Hematopoietic multipotent progenitor cell treated with erythropoietin and hydrocortisone succinate and interleukin-3 and kit ligand, for 6 days (in vitro differentiated cells): ENCODE results near the gene STIL.
A peak's percentile ranks its signal among the peaks of the same experiment; 100 is the strongest.
"Not testable (repeated sequence)": the region's sequence is repeated elsewhere in the genome, so short reads cannot be mapped to it uniquely, and the experiment has no call there.

Source experiments
- DNase-seq: peaks from one replicate; pipeline ENCODE4 v3.0.0-alpha.2; 2015

Gene STIL

GRCh38 chr1:47317841-47318240 lies 3.9 kb upstream of the STIL start:
- no peak for DNase-seq

- DNase-seq = no peak
Observed at GRCh38 chr1:47309427-47309826, 4.5 kb downstream of the STIL start.

GRCh38 chr1:47302472-47302871 lies 11.5 kb downstream of the STIL start:
- DNase-seq = no peak

- no peak for DNase-seq
Observed at GRCh38 chr1:47298025-47298699, 15.8 kb downstream of the STIL start.

- DNase-seq = no peak
Observed at GRCh38 chr1:47295579-47295978, 18.4 kb downstream of the STIL start.

- not testable (repeated sequence) for DNase-seq
Observed at GRCh38 chr1:47294863-47295262, 19.1 kb downstream of the STIL start.

GRCh38 chr1:47288116-47288515 lies 25.8 kb downstream of the STIL start:
- DNase-seq = peak; percentile 11

GRCh38 chr1:47280142-47280541 lies 33.8 kb downstream of the STIL start:
- DNase-seq = peak; percentile 10

GRCh38 chr1:47276850-47277249 lies 37.1 kb downstream of the STIL start:
- no peak for DNase-seq

GRCh38 chr1:47275811-47276210 lies 38.1 kb downstream of the STIL start:
- not testable (repeated sequence) for DNase-seq

- not testable (repeated sequence) for DNase-seq
Observed at GRCh38 chr1:47265529-47265928, 48.4 kb downstream of the STIL start.

- DNase-seq = peak; percentile 90
Observed at GRCh38 chr1:47262787-47263413, 51.0 kb downstream of the STIL start.

- peak; percentile 63 for DNase-seq
Observed at GRCh38 chr1:47257224-47257623, 56.7 kb downstream of the STIL start.

GRCh38 chr1:47252795-47253194 lies 61.2 kb downstream of the STIL start:
- no peak for DNase-seq

- no peak for DNase-seq
Observed at GRCh38 chr1:47252369-47252768, 61.6 kb downstream of the STIL start.

- DNase-seq = no peak
Observed at GRCh38 chr1:47249755-47250154, 64.2 kb downstream of the STIL start.

- no peak for DNase-seq
Observed at GRCh38 chr1:47244339-47244862, 69.5 kb downstream of the STIL start.

GRCh38 chr1:47243910-47244309 lies 70.0 kb downstream of the STIL start:
- no peak for DNase-seq

GRCh38 chr1:47241114-47242113 lies 72.5 kb downstream of the STIL start:
- DNase-seq = peak; percentile 66

- peak; percentile 73 for DNase-seq
Observed at GRCh38 chr1:47238935-47239592, 74.9 kb downstream of the STIL start.

GRCh38 chr1:47235806-47236205 lies 78.1 kb downstream of the STIL start:
- DNase-seq = no peak

GRCh38 chr1:47235241-47235681 lies 78.7 kb downstream of the STIL start:
- DNase-seq = peak; percentile 30

- DNase-seq = no peak
Observed at GRCh38 chr1:47233186-47233585, 80.8 kb downstream of the STIL start.
